ENCODE results near the gene RPS27L.
"Not testable (repeated sequence)": the region's sequence is repeated elsewhere in the genome, so short reads cannot be mapped to it uniquely, and the experiment has no call there.

The RPS27L gene

DNA sequence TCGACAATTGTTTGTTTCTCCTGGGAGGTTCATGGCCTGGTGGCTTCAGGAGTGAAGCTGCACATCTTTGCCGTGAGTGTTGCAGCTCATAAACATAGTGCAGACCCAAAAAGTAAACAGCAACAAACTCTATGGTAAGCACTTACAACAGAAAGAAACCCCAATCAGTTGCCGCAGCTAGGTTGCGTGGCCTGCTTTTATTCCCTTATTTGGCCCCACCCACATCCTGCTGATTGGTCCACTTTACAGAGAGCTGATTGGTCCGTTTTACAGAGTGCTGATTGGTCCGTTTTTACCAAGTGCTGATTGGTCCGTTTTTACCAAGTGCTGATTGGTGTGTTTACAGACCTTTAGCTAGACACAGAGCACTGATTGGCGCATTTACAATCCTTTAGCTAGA, 51.9 kb downstream of the RPS27L start:
- H3K27me3 Mint-ChIP-seq; H3K36me3 Mint-ChIP-seq (ENCODE audit: low read depth); H3K9me3 Mint-ChIP-seq; H3K27ac Mint-ChIP-seq; H3K4me1 Mint-ChIP-seq (ENCODE audit: low read depth); H3K4me3 Mint-ChIP-seq: not testable (repeated sequence)

DNA sequence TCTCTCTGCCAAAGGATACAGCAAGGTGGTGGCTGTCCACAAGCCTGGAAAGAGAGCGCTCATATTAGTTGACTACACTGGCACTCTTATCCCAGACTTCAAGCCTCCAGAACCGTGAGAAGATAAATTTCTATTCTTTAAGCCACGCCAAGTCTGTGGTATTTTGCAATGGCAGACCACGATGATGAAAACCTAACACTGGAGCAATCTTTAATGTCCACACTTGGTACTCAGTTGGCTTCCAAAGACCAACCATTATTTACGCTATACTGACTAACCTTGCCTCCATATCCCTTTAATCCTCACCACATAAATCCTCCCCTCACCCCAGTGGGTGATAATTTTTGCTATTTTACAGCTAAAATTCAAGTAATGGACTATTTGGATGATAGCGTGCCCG, 52.5 kb downstream of the RPS27L start:
- H3K36me3 Mint-ChIP-seq (ENCODE audit: low read depth): no peaks in the 10 kb centered on the region
- no peak overlapping the region for H3K4me3 Mint-ChIP-seq
- no peaks in the 10 kb centered on the region for H3K9me3 Mint-ChIP-seq
- H3K27me3 Mint-ChIP-seq: no peaks in the 10 kb centered on the region
- H3K27ac Mint-ChIP-seq: no peak overlapping the region
- no peaks in the 10 kb centered on the region for H3K4me1 Mint-ChIP-seq (ENCODE audit: low read depth)

DNA sequence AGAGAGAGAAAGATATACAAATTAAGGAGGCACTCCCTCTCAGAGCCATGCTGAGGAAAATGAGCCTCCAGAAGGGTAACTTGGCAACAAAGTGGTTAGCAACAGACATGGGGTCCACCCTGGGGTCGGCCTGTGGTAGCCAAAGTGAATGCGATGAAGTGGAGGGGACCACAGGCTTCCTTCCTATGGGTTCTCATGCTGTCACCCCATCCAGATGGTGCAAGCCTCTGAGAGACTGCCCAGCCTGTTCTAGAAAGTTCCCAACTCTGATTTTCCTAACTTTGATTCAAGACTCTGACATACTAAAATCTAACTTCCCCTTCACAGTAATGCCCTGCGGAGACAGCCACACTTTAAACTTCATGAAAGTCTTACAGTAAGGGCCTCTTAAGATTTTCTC, 53.9 kb downstream of the RPS27L start:
- no peaks in the 10 kb centered on the region for H3K4me1 Mint-ChIP-seq (ENCODE audit: low read depth)

DNA sequence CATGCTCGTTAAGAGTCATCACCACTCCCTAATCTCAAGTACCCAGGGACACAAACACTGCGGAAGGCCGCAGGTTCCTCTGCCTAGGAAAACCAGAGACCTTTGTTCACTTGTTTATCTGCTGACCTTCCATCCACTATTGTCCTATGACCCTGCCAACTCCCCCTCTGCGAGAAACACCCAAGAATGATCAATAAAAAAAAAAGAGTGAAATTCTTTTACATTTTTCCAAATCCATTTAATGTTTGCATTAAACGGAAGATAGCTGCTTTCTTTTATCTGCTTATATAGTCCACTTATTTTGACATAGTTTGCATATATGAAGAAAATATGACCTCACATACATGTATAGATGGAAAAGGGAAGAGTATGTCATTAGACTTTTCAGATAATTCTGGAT, 57.7 kb downstream of the RPS27L start:
- H3K27ac Mint-ChIP-seq; H3K27me3 Mint-ChIP-seq; H3K36me3 Mint-ChIP-seq (ENCODE audit: low read depth); H3K4me3 Mint-ChIP-seq; H3K4me1 Mint-ChIP-seq (ENCODE audit: low read depth); H3K9me3 Mint-ChIP-seq: not testable (repeated sequence)

More for the DNA sequence above, 53.9 kb downstream of the RPS27L start:
- Mint-ChIP-seq H3K27me3 (no peaks in the 10 kb centered on the region), H3K4me3 (no peak overlapping the region), H3K36me3 (ENCODE audit: low read depth) (no peaks in the 10 kb centered on the region), H3K9me3 (no peaks in the 10 kb centered on the region), H3K27ac (no peak overlapping the region)

DNA sequence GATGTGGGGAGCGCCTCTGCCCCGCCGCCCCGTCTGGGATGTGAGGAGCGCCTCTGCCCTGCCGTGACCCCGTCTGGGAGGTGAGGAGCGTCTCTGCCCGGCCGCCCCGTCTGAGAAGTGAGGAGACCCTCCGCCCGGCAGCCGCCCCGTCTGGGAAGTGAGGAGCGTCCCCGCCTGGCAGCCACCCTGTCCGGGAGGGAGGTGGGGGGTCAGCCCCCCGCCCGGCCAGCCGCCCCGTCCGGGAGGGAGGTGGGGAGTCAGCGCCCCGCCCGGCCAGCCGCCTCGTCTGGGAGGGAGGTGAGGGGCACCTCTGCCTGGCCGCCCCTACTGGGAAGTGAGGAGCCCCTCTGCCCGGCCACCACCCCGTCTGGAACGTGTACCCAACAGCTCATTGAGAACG, 58.4 kb downstream of the RPS27L start:
- not testable (repeated sequence) for H3K4me3 Mint-ChIP-seq; H3K27me3 Mint-ChIP-seq; H3K36me3 Mint-ChIP-seq (ENCODE audit: low read depth); H3K9me3 Mint-ChIP-seq; H3K27ac Mint-ChIP-seq; H3K4me1 Mint-ChIP-seq (ENCODE audit: low read depth)

Data from stimulated activated naive CD8-positive, alpha-beta T cell treated with anti-CD3 and anti-CD28 coated beads, Interleukin-15, Interleukin-2, amounts not matched to agents 100 ng/mL and 50 ng/mL, for 24 hours (primary cell).